H7 (cell line): ENCODE data around the gene APOBEC3H. TPM values are rescaled to one million over a fixed set of nuclear protein-coding genes. Genes with fewer than 3 reads are reported as not detected.
"Not testable (repeated sequence)": the region's sequence is repeated elsewhere in the genome, so short reads cannot be mapped to it uniquely, and the experiment has no call there.

Experiments used
- DNase-seq: peaks from one replicate; pipeline ENCODE4 v3.0.0; 2012
- H3K27me3 ChIP-seq: 2 replicates; pipeline ENCODE4 v1.6.0; 2011; ENCODE audit warnings: mild to moderate bottlenecking, low read length; ENCODE audit not compliant: control insufficient read depth, insufficient read depth
- H3K36me3 ChIP-seq: replicated peaks from 2 replicates; pipeline ENCODE4 v1.5.1; 2011; ENCODE audit warnings: low read length; ENCODE audit not compliant: control insufficient read depth, insufficient read depth
- H3K4me3 ChIP-seq: 2 replicates; pipeline ENCODE4 v1.5.1; 2011; ENCODE audit warnings: low read depth, mild to moderate bottlenecking, control low read depth, low read length, moderate library complexity; ENCODE audit not compliant: insufficient read depth
- total RNA-seq: library from RNA; depleted of rRNA; stranded (reverse); fragments of >200 nt; shearing (Covaris generic); gene quantifications from 2 replicates; pipeline ENCODE4 v1.2.3, GENCODE V29; 2014; rRNA removed

APOBEC3H gene
- 0.52 TPM in 1 of 2 replicates, not detected in the other for total RNA-seq

DNA sequence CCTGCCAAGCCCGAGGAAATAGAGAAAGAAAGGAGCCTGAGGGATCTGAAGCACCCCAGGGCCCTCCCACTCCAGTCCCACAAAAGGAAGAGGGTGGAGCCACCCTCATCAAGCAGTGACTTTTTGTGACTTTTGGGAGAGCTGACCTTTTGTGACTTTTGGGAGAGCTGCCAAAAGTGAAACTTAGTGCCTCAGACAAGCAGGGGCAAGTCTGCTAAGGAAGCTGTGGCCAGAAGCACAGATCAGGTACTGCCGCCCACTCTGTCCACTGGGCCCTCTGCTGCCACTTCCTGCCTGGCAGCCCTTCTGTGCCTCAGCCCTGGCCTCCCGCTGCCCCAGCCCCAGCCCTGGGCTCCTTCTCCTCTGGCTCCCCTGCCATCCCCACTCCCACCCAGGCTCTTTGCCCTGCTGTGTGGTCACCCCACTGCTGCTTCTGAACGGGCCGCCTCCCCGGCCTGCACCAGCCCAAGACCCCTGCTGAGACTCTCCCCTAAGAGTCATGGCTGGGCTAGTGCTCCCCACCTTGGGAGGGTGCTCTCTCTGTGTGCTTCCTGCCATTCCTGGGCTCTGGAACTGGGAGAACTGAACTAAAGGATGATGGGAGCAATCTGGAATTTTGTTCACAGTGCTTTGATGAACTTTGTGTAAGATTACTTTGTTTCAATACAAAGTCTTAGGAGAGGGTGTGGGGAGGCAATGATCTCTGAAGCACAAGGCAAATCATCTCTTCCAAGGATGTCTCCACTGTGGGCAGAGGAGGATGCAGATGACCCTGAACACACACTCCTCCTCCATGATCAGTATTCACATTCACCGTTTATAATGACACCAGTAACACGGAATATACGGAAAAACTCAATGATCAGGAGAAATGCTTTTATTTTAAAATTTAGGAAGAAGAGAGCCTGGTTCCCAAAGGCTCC is at the start of gene APOBEC3H:
APOBEC3H (plus strand) TSS at position 147 of the 923 bp plus-strand sequence. CDS start 3,035 bp downstream, outside the sequence.
- peak; percentile 42 for DNase-seq
- Histone ChIP-seq H3K36me3 (no peaks in the 10 kb centered on the region), H3K27me3 (no peaks in the 10 kb centered on the region), H3K4me3 (no peak within 1 kb of the TSS)

GRCh38 chr22:39049486-39049885 is 47.6 kb upstream of the APOBEC3H start:
- H3K27me3 ChIP-seq, DNase-seq, H3K36me3 ChIP-seq, H3K4me3 ChIP-seq: not testable (repeated sequence)

GRCh38 chr22:39051844-39052495 is 45.1 kb upstream of the APOBEC3H start:
- not testable (repeated sequence) for H3K36me3 ChIP-seq, H3K4me3 ChIP-seq, H3K27me3 ChIP-seq
- peak; percentile 47 for DNase-seq

- no peaks in the 10 kb centered on the region for H3K27me3 ChIP-seq
- no peaks in the 10 kb centered on the region; the same call in 1 of the 2 replicates for H3K36me3 ChIP-seq
- DNase-seq = no peak
- H3K4me3 ChIP-seq = no peak overlapping the region
Measured at GRCh38 chr22:39055658-39056057, 41.4 kb upstream of the APOBEC3H start.

- H3K36me3 ChIP-seq = not testable (repeated sequence)
Measured at GRCh38 chr22:39061290-39061689, 35.8 kb upstream of the APOBEC3H start.

GRCh38 chr22:39061951-39062350 is 35.1 kb upstream of the APOBEC3H start:
- not testable (repeated sequence) for H3K4me3 ChIP-seq, DNase-seq, H3K27me3 ChIP-seq, H3K36me3 ChIP-seq

More at GRCh38 chr22:39061290-39061689, 35.8 kb upstream of the APOBEC3H start:
- DNase-seq, H3K4me3 ChIP-seq, H3K27me3 ChIP-seq: not testable (repeated sequence)

GRCh38 chr22:39063904-39064303 is 33.1 kb upstream of the APOBEC3H start:
- H3K27me3 ChIP-seq, H3K36me3 ChIP-seq, H3K4me3 ChIP-seq, DNase-seq: not testable (repeated sequence)

DNA sequence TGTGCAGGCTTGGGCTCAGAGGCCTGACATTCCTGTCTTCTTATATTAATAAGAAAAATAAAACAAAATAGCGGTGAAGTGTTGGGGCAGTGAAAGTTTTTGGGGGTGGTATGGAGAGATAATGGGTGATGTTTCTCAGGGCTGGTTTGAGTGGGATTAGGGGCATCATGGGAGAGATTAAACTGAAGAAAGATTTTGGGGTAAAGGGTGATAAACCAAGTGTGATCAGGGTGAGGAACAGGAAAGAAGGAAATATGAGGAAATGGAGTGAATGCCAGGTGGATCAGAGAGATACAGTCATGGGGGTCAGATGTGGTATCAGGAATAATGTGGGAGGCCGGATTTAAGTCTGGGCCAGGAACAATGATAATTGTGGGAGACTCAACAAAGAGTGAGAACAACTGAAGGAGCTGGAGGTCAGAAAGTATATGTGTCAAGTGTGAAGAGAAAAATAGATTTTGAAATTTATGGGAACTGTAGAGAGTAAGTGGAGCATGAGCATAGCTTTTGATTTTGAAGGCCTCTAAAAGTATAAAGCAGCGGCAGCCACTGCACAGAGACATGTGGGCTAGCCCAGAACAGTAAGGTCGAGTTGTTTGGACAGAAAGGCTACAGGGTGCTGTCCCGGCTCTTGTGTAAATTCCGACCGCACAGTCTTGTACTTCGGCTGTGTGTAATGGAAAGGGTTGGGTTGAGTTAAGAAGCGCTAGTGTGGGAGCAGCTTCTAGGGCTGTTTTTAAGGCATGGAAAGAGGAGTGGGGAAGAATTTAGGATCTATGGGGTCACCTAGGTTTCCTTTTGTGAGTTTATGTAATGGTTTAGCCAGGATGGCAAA is 30.4 kb upstream of the APOBEC3H start:
- not testable (repeated sequence) for H3K4me3 ChIP-seq, H3K27me3 ChIP-seq, H3K36me3 ChIP-seq, DNase-seq

DNA sequence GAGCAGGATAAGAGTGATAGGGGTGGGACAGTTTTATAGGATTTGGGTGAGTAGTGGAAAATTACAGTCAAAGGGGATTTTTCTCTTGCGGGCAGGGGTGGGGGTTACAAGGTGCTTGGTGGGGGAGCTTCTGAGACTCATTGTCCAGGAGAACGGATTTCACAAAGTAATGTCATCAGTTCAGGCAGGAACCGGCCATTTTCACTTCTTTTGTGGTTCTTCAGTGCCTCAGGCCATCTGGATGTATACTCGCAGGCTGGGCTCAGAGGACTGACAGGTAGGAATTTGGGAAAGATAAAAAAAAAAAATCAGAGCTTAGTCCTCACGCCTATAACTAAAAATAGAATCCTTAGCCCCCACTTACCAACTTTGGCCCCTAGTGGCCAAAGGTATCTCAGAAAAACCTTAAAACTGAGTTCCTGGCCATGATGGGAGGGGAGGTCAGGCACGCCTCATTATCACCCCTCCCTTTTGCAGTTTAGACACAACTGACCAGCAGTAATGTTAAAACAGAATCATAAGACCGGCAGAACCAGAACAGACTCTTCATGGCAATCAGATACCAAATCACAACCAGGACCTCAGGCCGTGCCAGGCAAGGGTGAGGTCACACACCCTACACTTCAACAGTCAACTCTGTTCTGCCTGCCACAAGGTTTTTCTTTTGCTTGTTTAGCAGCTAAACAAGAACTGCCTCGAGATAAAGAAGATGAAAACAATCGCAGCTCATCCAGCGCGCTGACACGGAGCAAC is 28.8 kb upstream of the APOBEC3H start:
- no peak for DNase-seq
- no peaks in the 10 kb centered on the region for H3K36me3 ChIP-seq
- H3K4me3 ChIP-seq = no peak overlapping the region
- H3K27me3 ChIP-seq = 0 out of 2 replicates have a peak, but pooled peaks cover 1% of the 10 kb centered on the region

GRCh38 chr22:39070186-39070585 is 26.9 kb upstream of the APOBEC3H start:
- DNase-seq = no peak
- H3K27me3 ChIP-seq = 0 out of 2 replicates have a peak, but pooled peaks cover 1% of the 10 kb centered on the region
- H3K4me3 ChIP-seq = no peak overlapping the region
- H3K36me3 ChIP-seq = no peaks in the 10 kb centered on the region

- DNase-seq, H3K36me3 ChIP-seq, H3K27me3 ChIP-seq, H3K4me3 ChIP-seq: not testable (repeated sequence)
Measured at GRCh38 chr22:39072581-39072981, 24.5 kb upstream of the APOBEC3H start.

DNA sequence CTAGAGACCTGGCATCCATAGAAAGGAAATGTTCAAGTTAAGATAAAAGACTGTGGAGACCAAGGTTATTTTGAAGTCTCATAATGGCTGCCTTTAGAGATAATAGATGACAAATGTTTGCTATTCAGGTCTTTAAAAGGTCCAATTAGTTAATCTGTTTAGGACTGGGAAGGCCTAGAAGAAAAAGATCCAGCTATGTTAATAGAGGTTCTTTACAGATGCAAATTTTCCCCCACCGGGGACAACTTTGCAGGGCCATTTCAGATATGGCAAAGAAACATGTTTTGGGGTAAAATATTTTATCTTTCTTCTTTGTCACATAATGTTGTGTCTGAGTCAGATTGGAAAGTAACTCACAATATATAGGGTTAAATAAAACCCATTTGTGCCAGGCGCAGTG is 23.1 kb upstream of the APOBEC3H start:
- H3K4me3 ChIP-seq = no peak overlapping the region
- H3K27me3 ChIP-seq = 0 out of 2 replicates have a peak, but pooled peaks cover 1% of the 10 kb centered on the region
- no peaks in the 10 kb centered on the region for H3K36me3 ChIP-seq
- no peak for DNase-seq

GRCh38 chr22:39076155-39077025 is 20.7 kb upstream of the APOBEC3H start:
- H3K27me3 ChIP-seq, H3K36me3 ChIP-seq, DNase-seq: not testable (repeated sequence)
- H3K4me3 ChIP-seq = peak overlapping the region; percentile 21
